GM21515 (cell line): ENCODE results near the gene FHAD1.
A peak's percentile ranks its signal among the peaks of the same experiment; 100 is the strongest.
"Not testable (repeated sequence)": the region's sequence is repeated elsewhere in the genome, so short reads cannot be mapped to it uniquely, and the experiment has no call there.

ENCODE experiments used
- ATAC-seq: cut with Tn5 transposase; IDR thresholded peaks from one replicate; pipeline ENCODE4 v1.9.1; 2021; ENCODE audit not compliant: unreplicated experiment

Gene FHAD1

GRCh38 chr1:15362096-15362736, 115.2 kb downstream of the FHAD1 start:
- ATAC-seq: no peak

GRCh38 chr1:15362737-15363128, 115.7 kb downstream of the FHAD1 start:
- no peak for ATAC-seq

GRCh38 chr1:15364740-15365139, 117.7 kb downstream of the FHAD1 start:
- no peak for ATAC-seq

GRCh38 chr1:15368888-15369287, 121.9 kb downstream of the FHAD1 start:
- no peak for ATAC-seq

GRCh38 chr1:15370268-15370667, 123.2 kb downstream of the FHAD1 start:
- no peak for ATAC-seq

GRCh38 chr1:15370781-15371520, 123.9 kb downstream of the FHAD1 start:
- no peak for ATAC-seq

- ATAC-seq: no peak
These were observed 124.9 kb downstream of the FHAD1 start for GRCh38 chr1:15371610-15372545.

GRCh38 chr1:15378729-15379128, 131.7 kb downstream of the FHAD1 start:
- ATAC-seq: no peak

- ATAC-seq: not testable (repeated sequence)
These were observed 132.1 kb downstream of the FHAD1 start for GRCh38 chr1:15379151-15379550.

GRCh38 chr1:15380601-15381508, 133.8 kb downstream of the FHAD1 start:
- ATAC-seq: no peak

GRCh38 chr1:15381805-15382204, 134.8 kb downstream of the FHAD1 start:
- ATAC-seq: no peak

GRCh38 chr1:15382601-15383518, 135.8 kb downstream of the FHAD1 start:
- ATAC-seq: no peak

GRCh38 chr1:15383810-15384209, 136.8 kb downstream of the FHAD1 start:
- no peak for ATAC-seq

- peak; percentile 47 for ATAC-seq
These were observed 137.4 kb downstream of the FHAD1 start for GRCh38 chr1:15384301-15384901.

- ATAC-seq: no peak
These were observed 138.4 kb downstream of the FHAD1 start for GRCh38 chr1:15385420-15385819.

- no peak for ATAC-seq
These were observed 139.2 kb downstream of the FHAD1 start for GRCh38 chr1:15386164-15386749.

- no peak for ATAC-seq
These were observed 141.3 kb downstream of the FHAD1 start for GRCh38 chr1:15388201-15388880.

- ATAC-seq: not testable (repeated sequence)
These were observed 142.8 kb downstream of the FHAD1 start for GRCh38 chr1:15389828-15390227.
